Vagina (tissue), 2 donors: Measurements from ENCODE around the gene NARS2.

ENCODE experiments used
- CTCF ChIP-seq, 3 experiments: fragments of 450-650 bp in 2 of 3; fragments of 200-600 bp in 1 of 3; sonication (generic) in 1 of 3; IDR thresholded peaks; one replicate each; pipeline ENCODE4 v1.5.1; 2017 to 2019; ENCODE audit warnings: antibody characterized with exemption in 3 of 3, mild to moderate bottlenecking in 2 of 3, moderate library complexity in 2 of 3
- POLR2A ChIP-seq, 2 donors: fragments of 450-650 bp; IDR thresholded peaks; one replicate each; pipeline ENCODE4 v1.6.1; 2017; ENCODE audit warnings: antibody characterized with exemption in 2 of 2, mild to moderate bottlenecking in 2 of 2, moderate library complexity in 2 of 2
- POLR2AphosphoS5 ChIP-seq, 2 donors: sonication (generic); formaldehyde crosslinking; IDR thresholded peaks; one replicate each; pipeline ENCODE4 v1.9.0; 2017; ENCODE audit warnings: antibody characterized with exemption in 2 of 2, mild to moderate bottlenecking in 2 of 2, low read depth in 1 of 2; ENCODE audit not compliant: insufficient read depth in 1 of 2

- TF ChIP-seq CTCF (IDR thresholded peaks at IDR 0.05) (peak in 1 of 3 experiments; percentile 15), POLR2AphosphoS5 (IDR thresholded peaks at IDR 0.05; ENCODE audit: insufficient read depth in 1 of 2, low read depth in 1 of 2) (no peak), POLR2A (IDR thresholded peaks at IDR 0.05) (no peak)
Observed at GRCh38 chr11:78432058-78432515, 142.6 kb downstream of the NARS2 start.
